Fibroblast of peridontal ligament (primary cell): ENCODE measurements around the gene CREB3.

ENCODE experiments used
- DNase-seq: peaks from one replicate; pipeline ENCODE4 v3.0.0-alpha.2; 2010; ENCODE audit errors: extremely low read depth

CREB3 gene

DNA sequence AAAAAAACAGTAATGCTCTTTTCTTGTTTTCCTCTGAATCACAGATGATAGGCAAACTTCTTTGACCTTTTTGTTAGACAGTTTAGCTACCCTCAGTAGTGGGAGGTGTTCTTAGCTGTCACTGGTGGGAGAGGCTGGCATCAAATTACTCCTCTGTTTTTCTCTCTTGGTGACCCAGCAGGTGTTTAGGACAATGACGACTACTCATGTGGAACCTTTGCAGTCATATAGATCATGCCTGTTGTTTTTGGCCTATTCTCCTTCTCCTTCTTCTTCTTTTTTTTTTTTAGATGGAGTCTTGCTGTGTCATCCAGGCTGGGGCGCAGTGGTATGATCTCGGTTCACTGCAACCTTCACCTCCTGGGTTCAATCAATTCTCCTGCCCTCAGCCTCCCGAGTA lies 43.6 kb downstream of the CREB3 start:
- DNase-seq, result no peak

DNA sequence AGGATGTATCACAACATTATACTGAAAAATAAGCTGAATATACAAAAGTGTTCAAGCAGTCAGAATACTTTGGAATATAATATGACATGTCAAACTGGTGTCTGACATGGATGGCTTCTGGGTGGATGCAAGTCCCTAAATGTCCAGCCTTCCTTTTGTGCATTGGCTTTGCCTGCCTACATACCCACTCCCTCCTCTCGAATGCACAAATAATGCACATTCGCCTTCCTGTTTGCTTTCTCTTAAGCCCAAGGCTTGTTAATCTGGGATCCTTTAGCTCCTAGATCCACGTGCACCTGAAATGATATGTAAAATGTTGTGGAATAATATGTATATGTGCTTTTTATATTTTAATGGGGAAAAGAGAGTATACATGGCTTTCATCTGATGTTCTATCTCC lies 46.0 kb downstream of the CREB3 start:
- DNase-seq, result no peak

DNA sequence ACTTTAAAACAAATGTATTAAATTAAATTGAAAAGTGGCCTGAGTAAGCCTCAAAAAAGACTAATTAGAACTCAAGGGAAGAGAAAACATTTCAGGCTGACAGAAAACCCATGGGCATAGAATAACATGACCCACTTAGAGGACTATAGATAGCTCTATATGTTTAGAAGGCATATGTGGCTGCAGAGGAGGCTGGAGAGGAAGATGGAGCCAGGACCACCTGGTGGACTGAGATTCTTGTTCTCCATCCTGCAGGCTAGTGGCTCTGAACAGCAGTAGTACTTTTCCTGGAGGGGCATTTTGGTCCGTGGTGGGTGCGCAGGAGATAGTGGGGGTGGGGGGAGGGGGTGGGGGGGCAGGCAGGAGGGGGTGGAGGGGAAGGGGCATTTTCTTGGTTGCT lies 48.6 kb downstream of the CREB3 start:
- no peak for DNase-seq

DNA sequence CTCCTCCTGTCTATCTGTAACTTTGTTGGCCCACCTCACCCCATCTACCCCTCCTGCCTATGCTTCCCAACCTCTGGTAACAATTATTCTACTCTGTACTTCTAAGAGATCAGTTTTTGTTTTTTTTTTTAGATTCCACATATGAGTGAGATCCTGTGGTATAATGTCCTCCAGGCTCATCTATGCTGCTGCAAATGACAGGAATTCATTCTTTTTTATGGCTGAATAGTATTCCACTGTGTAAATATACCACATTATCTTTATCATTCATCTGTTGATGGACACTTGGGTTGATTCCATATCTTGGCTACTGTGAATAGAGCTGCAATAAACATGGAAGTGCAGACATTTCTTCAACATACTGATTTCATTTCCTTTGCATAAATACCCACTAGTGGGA lies 51.0 kb downstream of the CREB3 start:
- no peak for DNase-seq
